PC-3 (cell line): ENCODE measurements around the gene CDK2AP2. TPM values are rescaled to one million over a fixed set of nuclear protein-coding genes. Genes with fewer than 3 reads are reported as not detected.

Experiments used
- ATAC-seq: fragments of 200-7000 bp; cut with Tn5 transposase; 2 replicates; pipeline ENCODE4 v1.9.1; 2020; ENCODE audit warnings: mild to moderate bottlenecking, moderate library complexity
- BruUV-seq: library from RNA; stranded (reverse); fragments of 400-500 nt; replicated peaks from 2 replicates; lab custom pipeline; 2021; lab: Mats Ljungman, UMichigan
- CTCF ChIA-PET: fragments of 300-600 bp; sonication (Branson Sonifier 250); formaldehyde crosslinking; loops from one replicate; lab custom pipeline; 2022; ENCODE audit warnings: antibody characterized with exemption; lab: Charles Lee
- POLR2A ChIA-PET: fragments of 300-600 bp; sonication (Branson Sonifier 250); formaldehyde crosslinking; loops from one replicate; lab custom pipeline; 2022; ENCODE audit warnings: antibody characterized with exemption; ENCODE audit not compliant: unreplicated experiment; lab: Charles Lee
- DNase-seq: peaks from one replicate; pipeline ENCODE4 v3.0.0-alpha.2; 2015
- H2AFZ ChIP-seq: fragments of 300-600 bp; sonication (generic); 2 replicates; pipeline ENCODE4 v1.6.0; 2016; ENCODE audit warnings: antibody characterized with exemption, low read length
- H3F3A ChIP-seq: fragments of 300-600 bp; sonication (generic); one replicate; pipeline ENCODE4 v1.6.0; 2017; ENCODE audit warnings: antibody characterized with exemption, low read length, control low read depth, mild to moderate bottlenecking; ENCODE audit not compliant: unreplicated experiment
- H3K27ac ChIP-seq: fragments of 300-600 bp; sonication (generic); 2 replicates; pipeline ENCODE4 v1.5.1; 2016; ENCODE audit warnings: mild to moderate bottlenecking, low read length
- H3K27me3 ChIP-seq: fragments of 300-600 bp; sonication (generic); 2 replicates; pipeline ENCODE4 v1.6.1; 2016; ENCODE audit warnings: low read length, mixed read lengths
- H3K36me3 ChIP-seq: fragments of 300-600 bp; sonication (generic); 2 replicates; pipeline ENCODE4 v1.6.1; 2016; ENCODE audit warnings: low read depth, mixed run types, low read length, mixed read lengths
- H3K4me1 ChIP-seq: fragments of 300-600 bp; sonication (generic); 2 replicates; pipeline ENCODE4 v1.5.1; 2016; ENCODE audit warnings: low read length; ENCODE audit not compliant: insufficient read depth
- H3K4me2 ChIP-seq: fragments of 300-600 bp; sonication (generic); 2 replicates; pipeline ENCODE4 v1.6.0; 2016; ENCODE audit warnings: low read length
- H3K4me3 ChIP-seq: fragments of 300-600 bp; sonication (generic); 2 replicates; pipeline ENCODE4 v1.5.1; 2016; ENCODE audit warnings: mild to moderate bottlenecking, low read length, mixed read lengths
- H3K79me2 ChIP-seq: fragments of 300-600 bp; sonication (generic); 2 replicates; pipeline ENCODE4 v1.6.1; 2017; ENCODE audit warnings: low read length, mixed read lengths
- H3K9ac ChIP-seq: fragments of 300-600 bp; sonication (generic); 2 replicates; pipeline ENCODE4 v1.6.0; 2016; ENCODE audit warnings: mild to moderate bottlenecking, low read length
- H3K9me2 ChIP-seq: fragments of 300-600 bp; sonication (generic); replicated peaks from 2 replicates; pipeline ENCODE4 v1.6.1; 2016; ENCODE audit warnings: mixed run types, low read length, mixed read lengths
- H3K9me3 ChIP-seq: fragments of 300-600 bp; sonication (generic); 2 replicates; pipeline ENCODE4 v1.6.1; 2016; ENCODE audit warnings: low read length, mixed read lengths
- H4K20me1 ChIP-seq: fragments of 300-600 bp; sonication (generic); 2 replicates; pipeline ENCODE4 v1.6.1; 2016; ENCODE audit warnings: low read length, mixed read lengths
- EZH2 ChIP-seq: fragments of 300-600 bp; sonication (generic); IDR thresholded peaks from one replicate; pipeline ENCODE4 v1.6.1; 2017; ENCODE audit warnings: antibody characterized with exemption, mild to moderate bottlenecking, low read length; ENCODE audit not compliant: unreplicated experiment
- EZH2phosphoT487 ChIP-seq: fragments of 300-600 bp; sonication (generic); IDR thresholded peaks from 2 replicates; pipeline ENCODE4 v1.6.1; 2018; ENCODE audit warnings: mild to moderate bottlenecking, antibody characterized with exemption, low read length, borderline replicate concordance
- intact Hi-C: fragments of 100-400 bp; cut with micrococcal nuclease; formaldehyde crosslinking; loops from 2 replicates; pipeline ENCODE4 v1.9.0; 2023
- total RNA-seq: library from RNA; depleted of rRNA; stranded (reverse); fragments of >200 nt; gene quantifications from 2 replicates; pipeline ENCODE4 v1.2.3, GENCODE V29; 2014
- TF ChIP-seq, protein P1 (sequence below): fragments of 300-600 bp; sonication (generic); conservative IDR thresholded peaks from 2 replicates; pipeline ENCODE4 v1.5.1; 2017; ENCODE audit warnings: antibody characterized with exemption, low read depth, mild to moderate bottlenecking, low read length

CDK2AP2 gene
- total RNA-seq, 1 experiment from 2014 or later = 87.4 TPM

DNA sequence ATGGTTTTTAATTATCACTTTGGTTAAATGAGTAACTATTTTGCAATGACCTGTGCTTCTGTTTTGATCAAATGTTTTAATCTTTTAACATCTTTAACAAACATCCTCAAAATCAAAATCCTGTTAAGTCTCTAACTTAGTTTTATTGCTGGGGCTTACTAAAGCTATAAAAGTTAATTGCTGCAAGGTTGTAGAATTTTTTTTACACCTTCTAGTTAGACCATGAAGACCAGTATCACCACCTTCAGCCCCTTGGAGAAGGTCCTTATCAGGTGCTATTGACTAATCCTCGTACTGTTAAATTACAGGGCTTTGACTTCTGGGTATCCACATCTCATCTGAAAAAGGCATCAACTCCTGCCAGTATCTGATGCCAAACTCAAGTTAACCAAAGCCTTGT is 27.6 kb upstream of the CDK2AP2 start:
- Histone ChIP-seq H3F3A (no peaks in the 10 kb centered on the region), H3K36me3 (no peaks in the 10 kb centered on the region; the same call in 1 of the 2 replicates), H4K20me1 (no peaks in the 10 kb centered on the region), H3K27me3 (no peaks in the 10 kb centered on the region), H3K9ac (no peak overlapping the region), H3K4me1 (no peaks in the 10 kb centered on the region), H2AFZ (no peak overlapping the region), H3K79me2 (no peaks in the 10 kb centered on the region), H3K9me3 (peaks cover 27% of the 10 kb centered on the region), H3K4me3 (no peak overlapping the region), H3K4me2 (no peak overlapping the region), H3K9me2 (no peaks in the 10 kb centered on the region), H3K27ac (no peak overlapping the region)
- POLR2A ChIA-PET = no interaction called here
- intact Hi-C loops = no loop called here
- DNase-seq (no peak), ATAC-seq (no peak)
- no peak for TF ChIP-seq EZH2phosphoT487
- TF ChIP-seq EZH2 = no peak
- TF ChIP-seq, protein P1, sequence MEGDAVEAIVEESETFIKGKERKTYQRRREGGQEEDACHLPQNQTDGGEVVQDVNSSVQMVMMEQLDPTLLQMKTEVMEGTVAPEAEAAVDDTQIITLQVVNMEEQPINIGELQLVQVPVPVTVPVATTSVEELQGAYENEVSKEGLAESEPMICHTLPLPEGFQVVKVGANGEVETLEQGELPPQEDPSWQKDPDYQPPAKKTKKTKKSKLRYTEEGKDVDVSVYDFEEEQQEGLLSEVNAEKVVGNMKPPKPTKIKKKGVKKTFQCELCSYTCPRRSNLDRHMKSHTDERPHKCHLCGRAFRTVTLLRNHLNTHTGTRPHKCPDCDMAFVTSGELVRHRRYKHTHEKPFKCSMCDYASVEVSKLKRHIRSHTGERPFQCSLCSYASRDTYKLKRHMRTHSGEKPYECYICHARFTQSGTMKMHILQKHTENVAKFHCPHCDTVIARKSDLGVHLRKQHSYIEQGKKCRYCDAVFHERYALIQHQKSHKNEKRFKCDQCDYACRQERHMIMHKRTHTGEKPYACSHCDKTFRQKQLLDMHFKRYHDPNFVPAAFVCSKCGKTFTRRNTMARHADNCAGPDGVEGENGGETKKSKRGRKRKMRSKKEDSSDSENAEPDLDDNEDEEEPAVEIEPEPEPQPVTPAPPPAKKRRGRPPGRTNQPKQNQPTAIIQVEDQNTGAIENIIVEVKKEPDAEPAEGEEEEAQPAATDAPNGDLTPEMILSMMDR = no peak
- CTCF ChIA-PET = no interaction called here
- no TSS peak for BruUV-seq

DNA sequence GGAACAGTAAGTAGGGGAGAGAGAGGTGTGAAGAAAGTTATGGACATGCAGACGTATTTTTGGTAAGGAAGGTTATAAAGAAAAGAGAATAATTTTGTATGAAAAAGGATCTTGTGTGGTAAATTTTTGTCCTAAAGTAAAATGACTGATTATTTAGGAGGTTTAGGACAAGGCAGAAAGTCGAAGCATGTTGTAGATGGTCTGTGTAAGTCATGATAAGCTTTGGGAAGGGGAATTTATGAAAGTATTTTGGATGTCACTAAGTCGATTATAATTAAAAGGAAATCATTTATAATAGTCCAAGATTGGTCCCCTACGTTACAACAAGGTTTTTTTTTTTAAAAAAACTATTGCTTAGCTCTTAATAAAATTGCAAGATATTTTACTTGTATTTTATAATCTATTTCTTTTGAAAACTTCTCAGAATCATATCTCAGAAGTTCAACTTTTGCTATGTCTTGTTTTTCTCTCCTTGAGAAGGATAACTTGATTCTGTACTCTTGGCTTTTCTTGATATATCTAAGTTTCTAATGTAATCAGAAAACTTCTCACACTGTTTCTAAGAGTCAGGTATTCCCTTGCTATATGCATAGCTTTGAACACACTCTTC is 26.2 kb upstream of the CDK2AP2 start:
- Histone ChIP-seq H3K9me2 (no peaks in the 10 kb centered on the region), H3K9ac (no peak overlapping the region), H4K20me1 (no peaks in the 10 kb centered on the region), H3K4me2 (no peak overlapping the region), H3K27me3 (no peaks in the 10 kb centered on the region), H3K79me2 (no peaks in the 10 kb centered on the region), H3K4me1 (no peaks in the 10 kb centered on the region), H3K36me3 (no peaks in the 10 kb centered on the region; the same call in 1 of the 2 replicates), H3K27ac (no peak overlapping the region), H3K4me3 (no peak overlapping the region), H2AFZ (no peak overlapping the region), H3F3A (no peaks in the 10 kb centered on the region), H3K9me3 (peaks cover 27% of the 10 kb centered on the region)
- BruUV-seq = no TSS peak
- ATAC-seq = no peak
- CTCF ChIA-PET = no interaction called here
- TF ChIP-seq EZH2phosphoT487 (no peak), EZH2 (no peak)
- peak; percentile 52 for DNase-seq
- intact Hi-C loops = no loop called here
- POLR2A ChIA-PET = no interaction called here

DNA sequence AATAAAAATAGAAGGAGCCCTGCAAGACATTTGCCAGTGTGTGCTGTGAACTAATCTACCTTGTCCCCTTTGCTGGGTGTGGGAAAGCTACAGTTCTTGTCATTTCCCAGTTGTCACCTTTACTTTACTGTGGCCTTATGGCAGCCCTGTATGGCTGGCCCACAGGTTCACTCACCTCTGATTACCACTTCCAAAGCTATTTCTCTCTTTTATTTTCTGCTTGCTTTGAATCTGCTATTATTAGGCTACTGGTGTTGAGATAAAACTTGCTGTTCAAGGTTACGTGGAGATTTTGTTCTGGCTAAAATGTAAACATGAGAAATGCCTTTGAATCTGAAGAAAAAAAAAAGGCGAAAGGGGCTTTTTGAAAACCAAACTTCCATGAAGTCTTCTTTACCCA is 24.9 kb upstream of the CDK2AP2 start:
- Histone ChIP-seq H3K4me1 (no peaks in the 10 kb centered on the region), H3K4me3 (no peak overlapping the region), H3K4me2 (no peak overlapping the region), H3K9me2 (no peaks in the 10 kb centered on the region), H3F3A (no peaks in the 10 kb centered on the region), H3K27me3 (no peaks in the 10 kb centered on the region), H3K27ac (no peak overlapping the region), H4K20me1 (no peaks in the 10 kb centered on the region), H3K36me3 (no peaks in the 10 kb centered on the region; the same call in 1 of the 2 replicates), H3K79me2 (no peaks in the 10 kb centered on the region), H3K9ac (no peak overlapping the region), H3K9me3 (peaks cover 27% of the 10 kb centered on the region), H2AFZ (no peak overlapping the region)
- TF ChIP-seq EZH2 (no peak), EZH2phosphoT487 (no peak)
- TF ChIP-seq, protein P1 = no peak
- no TSS peak for BruUV-seq
- no peak for DNase-seq
- no peak for ATAC-seq
- intact Hi-C loops = no loop called here
- POLR2A ChIA-PET = interaction anchor here (0.6 kb wide), 1 partner anchor 26 kb away, joined by 3 read pairs; no protein-coding TSS in a partner anchor
- CTCF ChIA-PET = no interaction called here
